Measurements from ENCODE around the gene SHROOM3.

Gene SHROOM3

GRCh38 chr4:76751612-76752343, 316.7 kb downstream of the SHROOM3 start:
- DNase-seq (ENCODE audit: low read depth): no peak
- TF ChIP-seq CTCF (IDR thresholded peaks at IDR 0.05; ENCODE audit: insufficient read depth, low read depth, low read length, missing control alignments): no peak
- H3K4me3 ChIP-seq (ENCODE audit: low read depth, low read length): no peak overlapping the region

GRCh38 chr4:76752861-76753501, 318.0 kb downstream of the SHROOM3 start:
- no peak for DNase-seq (ENCODE audit: low read depth)
- no peak for TF ChIP-seq CTCF (IDR thresholded peaks at IDR 0.05; ENCODE audit: insufficient read depth, low read depth, low read length, missing control alignments)
- no peak overlapping the region for H3K4me3 ChIP-seq (ENCODE audit: low read depth, low read length)

- TF ChIP-seq CTCF (IDR thresholded peaks at IDR 0.05; ENCODE audit: insufficient read depth, low read depth, low read length, missing control alignments): no peak
- no peak for DNase-seq (ENCODE audit: low read depth)
- no peak overlapping the region for H3K4me3 ChIP-seq (ENCODE audit: low read depth, low read length)
Measured at GRCh38 chr4:76753814-76754213, 318.8 kb downstream of the SHROOM3 start.

GRCh38 chr4:76754439-76754838, 319.4 kb downstream of the SHROOM3 start:
- TF ChIP-seq CTCF (IDR thresholded peaks at IDR 0.05; ENCODE audit: insufficient read depth, low read depth, low read length, missing control alignments): no peak
- H3K4me3 ChIP-seq (ENCODE audit: low read depth, low read length): no peak overlapping the region
- no peak for DNase-seq (ENCODE audit: low read depth)

- no peak for DNase-seq (ENCODE audit: low read depth)
- H3K4me3 ChIP-seq (ENCODE audit: low read depth, low read length): no peak overlapping the region
- TF ChIP-seq CTCF (IDR thresholded peaks at IDR 0.05; ENCODE audit: insufficient read depth, low read depth, low read length, missing control alignments): no peak
Measured at GRCh38 chr4:76755756-76756155, 320.7 kb downstream of the SHROOM3 start.

GRCh38 chr4:76756416-76756815, 321.4 kb downstream of the SHROOM3 start:
- no peak overlapping the region for H3K4me3 ChIP-seq (ENCODE audit: low read depth, low read length)
- no peak for TF ChIP-seq CTCF (IDR thresholded peaks at IDR 0.05; ENCODE audit: insufficient read depth, low read depth, low read length, missing control alignments)
- no peak for DNase-seq (ENCODE audit: low read depth)
